NCI-H2107 (cell line): ENCODE results near the gene GLRX2.
A peak's percentile ranks its signal among the peaks of the same experiment; 100 is the strongest.
"Not testable (repeated sequence)": the region's sequence is repeated elsewhere in the genome, so short reads cannot be mapped to it uniquely, and the experiment has no call there.

Experiments used
- DNase-seq: peaks from one replicate; lab custom pipeline; 2025; lab: John Stamatoyannopoulos, UW

Gene GLRX2

GRCh38 chr1:193104907-193105820, at the start of gene GLRX2:
Gene GLRX2 (minus strand): TSS chr1:193105414. CDS start chr1:193105382, 32 bp downstream.
- peak; percentile 44 for DNase-seq

- DNase-seq, result no peak
Measured at GRCh38 chr1:193144999-193145398, 39.8 kb upstream of the GLRX2 start.

GRCh38 chr1:193144361-193144938, 39.2 kb upstream of the GLRX2 start:
- DNase-seq, result no peak

- DNase-seq, result no peak
Measured at GRCh38 chr1:193143285-193143684, 38.1 kb upstream of the GLRX2 start.

DNA sequence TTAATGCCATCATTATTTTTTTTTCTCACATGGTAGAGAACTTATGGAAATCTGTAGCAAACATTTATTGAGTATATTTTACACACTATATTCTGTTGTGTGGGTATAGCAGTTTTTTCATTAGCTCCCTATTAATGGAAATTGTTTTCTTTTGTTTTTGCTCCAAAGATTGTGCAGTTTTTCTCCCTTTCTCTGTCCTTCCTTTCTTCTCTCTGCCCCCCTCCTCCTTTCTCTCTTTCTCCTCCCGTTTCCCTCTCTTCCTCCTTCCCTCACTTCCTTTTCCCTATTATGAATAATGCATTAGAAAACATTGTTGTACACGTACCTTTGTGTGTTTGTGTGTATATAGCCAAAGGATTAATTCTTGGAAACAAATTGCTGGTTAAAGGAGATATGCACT, 37.2 kb upstream of the GLRX2 start:
- DNase-seq, result no peak

DNA sequence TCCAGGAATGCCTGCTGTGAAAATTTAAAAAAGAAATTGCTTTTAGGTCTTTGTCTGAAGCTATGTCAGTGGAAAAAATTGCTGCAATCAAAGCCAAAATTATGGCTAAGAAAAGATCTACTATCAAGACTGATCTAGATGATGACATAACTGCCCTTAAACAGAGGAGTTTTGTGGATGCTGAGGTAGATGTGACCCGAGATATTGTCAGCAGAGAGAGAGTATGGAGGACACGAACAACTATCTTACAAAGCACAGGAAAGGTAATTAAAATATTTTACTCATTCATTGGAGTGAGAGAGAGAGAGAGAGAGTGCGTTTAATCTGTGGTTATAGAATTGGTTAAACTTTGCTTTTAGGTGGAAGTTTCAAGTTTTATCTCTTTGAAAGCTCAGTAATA, 36.6 kb upstream of the GLRX2 start:
- no peak for DNase-seq

DNA sequence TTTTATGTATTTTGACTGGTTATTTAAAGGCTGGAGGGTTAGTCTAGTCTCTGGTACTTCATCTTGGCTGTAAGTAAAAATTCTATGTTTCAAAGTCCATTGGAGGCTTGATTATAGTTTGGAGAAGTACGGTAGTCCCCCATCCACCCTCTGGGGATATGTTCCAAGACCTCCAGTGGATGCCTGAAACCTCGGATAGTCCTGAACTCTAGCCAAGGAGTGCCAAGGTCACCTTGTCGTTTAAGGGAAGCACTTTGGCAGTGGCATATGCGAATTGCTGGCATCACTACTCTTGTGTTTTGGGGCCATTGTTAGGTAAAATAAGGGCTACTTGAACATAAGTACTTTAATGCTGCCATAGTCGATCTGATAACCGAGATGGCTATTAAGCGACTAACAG, 35.0 kb upstream of the GLRX2 start:
- no peak for DNase-seq

- no peak for DNase-seq
Measured at GRCh38 chr1:193131266-193131860, 26.1 kb upstream of the GLRX2 start.

DNA sequence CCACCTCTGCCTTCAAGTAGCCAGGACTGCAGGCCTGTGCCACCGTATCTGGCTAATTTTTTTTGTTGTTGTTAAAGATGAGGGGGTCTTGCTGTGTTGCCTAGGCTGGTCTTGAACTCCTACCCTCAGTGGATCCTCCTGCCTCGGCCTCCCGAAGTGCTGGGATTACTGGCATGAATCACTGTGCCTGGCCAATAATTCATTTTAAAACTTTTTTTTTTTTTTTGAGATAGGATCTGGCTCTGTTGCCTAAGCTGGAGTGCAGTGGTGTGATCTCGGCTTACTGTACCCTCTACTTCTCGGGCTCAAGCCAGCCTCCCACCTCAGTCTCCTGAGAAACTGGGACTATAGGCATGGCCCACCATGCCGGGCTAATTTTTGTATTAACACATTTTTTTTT, 20.2 kb upstream of the GLRX2 start:
- no peak for DNase-seq

DNA sequence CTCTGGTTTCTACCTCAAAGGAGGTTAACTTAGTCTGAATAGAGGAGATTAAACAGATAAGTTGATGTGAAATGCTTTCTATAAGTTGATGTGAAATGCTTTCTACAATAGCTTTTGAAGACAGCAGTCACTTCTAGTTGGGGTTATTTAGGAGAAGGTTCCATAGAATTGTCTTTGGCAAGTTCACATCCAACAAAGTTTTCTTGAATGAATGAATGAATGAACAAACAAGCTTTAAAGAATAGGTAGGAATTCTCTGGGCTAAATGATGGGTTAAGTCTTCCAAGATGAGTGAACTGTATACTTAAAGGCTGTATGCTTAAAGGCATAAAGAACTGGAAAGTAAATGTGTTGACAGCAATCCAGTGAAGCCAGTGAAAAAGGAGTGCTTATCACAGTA, 18.5 kb upstream of the GLRX2 start:
- DNase-seq, result no peak

DNA sequence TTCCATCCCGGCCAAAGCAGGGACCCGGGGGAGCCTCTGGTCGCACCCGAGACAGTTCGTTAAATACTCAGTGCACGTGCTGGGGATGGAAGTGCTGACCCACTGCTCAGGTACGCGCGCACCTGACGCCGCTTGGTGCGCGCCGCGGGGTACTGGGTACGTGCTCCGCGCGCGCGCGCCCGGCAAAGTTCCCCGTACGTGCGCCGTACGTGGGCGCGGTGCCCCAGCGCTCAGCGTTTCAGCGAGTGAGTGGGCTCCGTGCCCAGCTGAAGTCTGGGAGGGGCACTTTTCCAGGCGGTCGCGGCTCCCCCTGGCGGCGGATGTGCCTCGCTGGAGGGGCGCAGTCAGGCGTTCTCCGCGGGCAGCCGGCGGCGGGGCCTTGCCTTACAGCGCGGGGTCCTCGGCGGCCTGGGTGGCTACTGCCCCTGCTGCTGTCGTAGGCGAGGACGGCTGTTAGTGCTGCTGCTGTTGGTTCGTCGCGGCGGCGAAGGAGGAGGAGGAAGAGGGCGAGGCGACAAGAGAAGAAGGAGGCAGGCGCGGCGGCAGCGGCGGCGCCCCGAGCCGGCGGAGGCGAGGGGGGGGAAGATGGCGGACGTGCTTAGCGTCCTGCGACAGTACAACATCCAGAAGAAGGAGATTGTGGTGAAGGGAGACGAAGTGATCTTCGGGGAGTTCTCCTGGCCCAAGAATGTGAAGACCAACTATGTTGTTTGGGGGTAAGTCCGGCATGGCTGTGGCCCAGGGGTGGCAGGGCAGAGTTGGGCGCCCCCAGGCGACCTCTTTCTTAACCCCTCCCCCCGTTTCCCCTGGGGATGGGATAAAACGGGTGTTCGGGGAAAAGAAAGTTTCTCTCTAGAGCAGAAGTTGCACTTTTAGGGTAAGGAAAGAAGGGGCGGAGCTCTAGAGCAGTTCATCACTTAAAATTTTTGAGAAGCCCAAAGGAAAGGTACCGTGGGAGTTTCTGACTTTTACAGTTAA, 16.7 kb upstream of the GLRX2 start, which contains the start of gene CDC73:
TSS of gene CDC73 (plus strand) at position 416 of the 978 bp plus-strand sequence. CDS start at position 586, 170 bp downstream.
- DNase-seq, result peak; percentile 95

DNA sequence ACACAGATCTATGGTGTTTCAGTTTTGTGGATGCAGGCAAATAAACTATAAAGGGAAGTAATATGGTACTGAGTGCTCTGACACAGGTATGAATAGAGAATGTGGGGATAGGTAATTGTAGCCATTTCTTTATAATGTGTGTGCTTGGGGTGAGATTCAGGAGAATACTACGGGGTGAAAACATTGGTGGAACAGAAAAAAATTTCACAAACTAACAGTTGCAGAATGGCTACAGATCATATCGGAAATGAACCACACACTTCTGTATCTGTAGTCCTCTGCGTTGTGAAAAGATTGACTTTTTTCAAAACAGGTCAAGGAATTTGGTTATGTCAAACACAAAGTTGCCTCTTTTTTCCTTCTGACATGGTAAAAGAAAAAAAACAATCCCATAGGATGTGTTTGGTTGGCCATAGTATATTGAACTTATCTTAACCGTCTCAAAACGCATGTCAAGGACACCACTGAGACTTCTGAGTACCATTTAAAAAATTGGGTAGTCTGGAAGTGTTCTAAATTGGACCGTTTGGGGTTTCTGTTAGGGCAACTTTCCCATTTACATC, 15.5 kb upstream of the GLRX2 start:
- no peak for DNase-seq

DNA sequence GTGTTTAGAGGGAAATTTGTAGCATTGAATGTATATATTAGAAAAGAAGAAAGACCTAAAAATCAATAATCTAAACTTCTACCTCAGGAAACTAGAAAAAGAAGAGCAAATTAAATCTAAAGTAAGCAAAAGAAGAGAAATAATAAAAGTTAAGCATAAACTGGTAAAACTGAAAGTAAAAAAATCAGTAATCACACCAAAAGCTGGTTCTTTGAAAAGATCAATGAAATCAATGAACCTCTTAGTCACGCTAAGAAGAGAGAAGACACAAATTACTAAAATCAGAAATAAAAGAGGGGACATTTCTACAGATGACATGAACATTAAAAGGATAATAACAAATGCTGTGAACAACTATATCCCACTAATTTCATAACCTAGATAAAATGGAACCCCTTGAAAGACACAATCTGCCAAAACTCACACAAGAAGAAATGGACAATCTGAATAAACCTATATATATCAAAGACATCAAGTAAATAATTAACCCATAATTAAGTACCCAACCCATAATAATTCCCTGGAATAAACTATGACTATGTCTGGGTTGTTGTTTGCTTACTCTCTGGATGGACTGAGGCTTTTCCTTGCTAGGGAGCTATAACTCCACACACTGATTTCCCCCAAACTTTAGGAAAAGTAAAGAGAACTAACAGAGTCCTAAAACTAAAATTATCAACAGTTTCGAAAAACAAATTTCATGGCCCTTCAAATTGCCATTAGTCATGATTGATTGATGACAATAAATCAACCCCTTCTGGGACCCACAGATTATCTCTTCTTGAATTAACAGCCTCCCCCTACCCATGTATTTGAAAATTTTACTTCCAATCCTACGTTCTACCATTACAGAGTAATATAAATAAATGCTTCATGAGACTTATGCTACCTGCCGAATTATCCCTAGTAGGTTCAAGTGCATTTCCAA, 13.9 kb upstream of the GLRX2 start:
- no peak for DNase-seq

GRCh38 chr1:193118194-193118593, 13.0 kb upstream of the GLRX2 start:
- no peak for DNase-seq

DNA sequence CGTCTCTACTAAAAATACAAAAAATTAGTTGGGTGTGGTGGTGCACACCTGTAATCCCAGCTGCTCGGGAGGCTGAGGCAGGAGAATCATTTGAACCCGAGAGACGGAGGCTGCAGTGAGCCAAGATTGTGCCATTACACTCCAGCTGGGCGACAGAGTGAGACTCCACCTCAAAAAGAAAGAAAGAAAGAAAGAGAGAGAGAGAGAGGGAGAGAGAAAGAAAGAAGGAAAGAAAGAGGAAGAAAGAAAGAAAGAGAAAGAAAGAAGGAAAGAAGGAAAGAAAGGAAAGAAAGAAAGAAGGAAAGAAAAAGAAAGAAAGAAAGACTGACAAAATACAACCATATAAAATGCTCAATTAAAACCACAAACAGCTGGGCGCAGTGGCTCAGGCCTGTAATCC, 12.0 kb upstream of the GLRX2 start:
- DNase-seq, result not testable (repeated sequence)

- DNase-seq, result no peak
Measured at GRCh38 chr1:193115629-193116227, 10.5 kb upstream of the GLRX2 start.

DNA sequence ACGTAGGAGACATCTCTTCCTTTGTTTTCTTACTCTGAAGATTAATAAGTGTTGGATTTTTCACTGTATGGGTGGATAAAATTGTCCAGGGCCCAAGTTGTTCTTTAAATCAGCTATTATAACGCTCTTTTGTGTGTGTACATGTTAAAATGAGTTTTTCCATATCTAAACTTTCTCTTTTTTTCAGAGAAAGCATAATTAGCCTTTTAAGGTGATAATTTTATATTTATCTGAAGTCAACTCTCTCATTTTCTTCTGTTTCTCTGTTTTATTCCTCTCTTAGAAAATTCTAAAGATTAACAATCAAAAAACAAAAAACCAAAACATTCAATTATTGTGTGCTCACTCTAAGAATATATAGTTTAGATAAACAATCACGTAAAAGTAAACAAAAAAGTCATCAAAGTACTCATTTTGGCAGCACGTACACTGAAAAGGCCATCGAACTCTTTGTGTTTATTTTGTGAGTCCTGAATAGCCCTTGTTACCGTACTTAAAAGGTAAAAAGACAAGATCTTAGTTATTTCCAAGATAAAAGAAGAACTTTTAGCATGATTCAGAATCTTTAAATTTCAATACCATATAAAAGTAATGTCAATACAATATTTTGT, 9.4 kb upstream of the GLRX2 start:
- DNase-seq, result no peak

DNA sequence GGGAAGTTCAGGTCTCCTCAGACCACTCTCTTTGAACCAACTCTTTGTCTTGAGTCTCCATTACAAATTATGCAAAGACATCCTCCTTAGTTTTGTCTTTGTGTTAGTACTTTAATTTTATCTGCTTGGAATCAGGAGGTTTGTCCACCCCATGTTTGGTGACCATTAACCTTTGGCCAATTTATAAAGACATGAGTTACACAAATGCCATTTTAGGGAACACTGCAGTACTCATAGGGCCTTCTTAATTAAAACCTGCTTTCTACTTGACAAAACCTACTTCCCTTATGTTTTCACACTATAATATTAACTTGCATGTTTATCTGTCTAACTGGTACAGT, 8.7 kb upstream of the GLRX2 start:
- no peak for DNase-seq

- no peak for DNase-seq
Measured at GRCh38 chr1:193113258-193113991, 8.2 kb upstream of the GLRX2 start.
